Right ventricle myocardium superior (tissue), 1 donor: ENCODE results near the gene ANO1. TPM values are rescaled to one million over a fixed set of nuclear protein-coding genes. Genes with fewer than 3 reads are reported as not detected.
"Not testable (repeated sequence)": the region's sequence is repeated elsewhere in the genome, so short reads cannot be mapped to it uniquely, and the experiment has no call there.

ENCODE experiments used
- ATAC-seq: fragments of 200-7000 bp; cut with Tn5 transposase; one replicate; pipeline ENCODE4 v1.9.1; 2020; ENCODE audit warnings: mild to moderate bottlenecking; ENCODE audit not compliant: poor library complexity
- DNase-seq: peaks from one replicate; pipeline ENCODE4 v3.0.0-alpha.2; 2020
- intact Hi-C: fragments of 100-400 bp; cut with DNase I; formaldehyde crosslinking; loops from one replicate; pipeline ENCODE4 v1.11.2; 2022
- total RNA-seq: library from RNA; stranded (reverse); fragmentation: NEBNext Ultra II Directional; extraction: Animal tissue kit (Norgen Biotek cat#: 25700); gene quantifications from one replicate; pipeline ENCODE4 v1.2.1, GENCODE V29; 2021
- donor health status: DM: no; HTN: yes; CAD: no; lungs with severe emphysema.

The ANO1 gene
- total RNA-seq, 1 donor from 2014 or later: 6.2 TPM

DNA sequence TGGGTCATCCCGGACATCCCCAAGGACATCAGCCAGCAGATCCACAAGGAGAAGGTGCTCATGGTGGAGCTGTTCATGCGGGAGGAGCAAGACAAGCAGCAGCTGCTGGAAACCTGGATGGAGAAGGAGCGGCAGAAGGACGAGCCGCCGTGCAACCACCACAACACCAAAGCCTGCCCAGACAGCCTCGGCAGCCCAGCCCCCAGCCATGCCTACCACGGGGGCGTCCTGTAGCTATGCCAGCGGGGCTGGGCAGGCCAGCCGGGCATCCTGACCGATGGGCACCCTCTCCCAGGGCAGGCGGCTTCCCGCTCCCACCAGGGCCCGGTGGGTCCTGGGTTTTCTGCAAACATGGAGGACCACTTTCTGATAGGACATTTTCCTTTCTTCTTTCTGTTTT lies 109.7 kb downstream of the ANO1 start:
- DNase-seq: no peak
- intact Hi-C loops: no loop called here
- ATAC-seq: no peak

- intact Hi-C loops: loop anchor here (2.0 kb wide), 1 partner anchor 271 kb away; no protein-coding TSS in a partner anchor
- ATAC-seq: no peak
- DNase-seq: no peak
Measured at GRCh38 chr11:70189622-70190021, 111.5 kb downstream of the ANO1 start.

DNA sequence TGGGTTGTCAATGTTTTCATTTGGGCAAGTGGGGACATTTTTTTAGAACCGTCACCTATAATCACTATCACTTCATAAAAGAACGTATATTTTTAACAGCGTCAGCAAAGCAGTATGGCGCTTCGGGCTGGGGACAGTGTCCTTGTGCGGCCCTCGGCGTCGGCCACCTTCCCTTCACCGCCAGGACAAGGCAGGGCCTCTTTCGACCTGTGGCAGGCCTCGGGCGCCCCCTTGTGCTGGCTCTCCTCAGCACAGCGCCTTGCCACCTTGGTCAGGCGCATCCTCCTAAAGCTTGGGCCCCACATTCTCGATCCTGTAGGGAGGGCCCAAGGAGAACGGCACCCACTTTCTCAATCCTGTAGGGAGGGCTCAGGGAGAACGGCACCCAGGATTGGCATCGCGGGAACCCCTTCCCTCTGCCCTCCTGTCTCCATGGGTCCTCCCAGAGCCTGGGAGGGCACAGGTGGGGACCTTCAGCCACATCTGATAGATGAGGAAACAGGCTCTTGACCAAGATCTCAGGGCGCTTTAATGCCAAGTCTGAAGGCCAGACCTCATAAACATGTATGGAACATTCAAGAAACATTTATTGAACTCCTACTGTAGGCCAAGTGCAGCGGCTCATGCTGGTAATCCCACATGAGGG lies 113.5 kb downstream of the ANO1 start:
- DNase-seq (peak; percentile 89), ATAC-seq (peak; percentile 96)
- intact Hi-C loops: loop anchor here (2.0 kb wide), 1 partner anchor 273 kb away; no protein-coding TSS in a partner anchor

DNA sequence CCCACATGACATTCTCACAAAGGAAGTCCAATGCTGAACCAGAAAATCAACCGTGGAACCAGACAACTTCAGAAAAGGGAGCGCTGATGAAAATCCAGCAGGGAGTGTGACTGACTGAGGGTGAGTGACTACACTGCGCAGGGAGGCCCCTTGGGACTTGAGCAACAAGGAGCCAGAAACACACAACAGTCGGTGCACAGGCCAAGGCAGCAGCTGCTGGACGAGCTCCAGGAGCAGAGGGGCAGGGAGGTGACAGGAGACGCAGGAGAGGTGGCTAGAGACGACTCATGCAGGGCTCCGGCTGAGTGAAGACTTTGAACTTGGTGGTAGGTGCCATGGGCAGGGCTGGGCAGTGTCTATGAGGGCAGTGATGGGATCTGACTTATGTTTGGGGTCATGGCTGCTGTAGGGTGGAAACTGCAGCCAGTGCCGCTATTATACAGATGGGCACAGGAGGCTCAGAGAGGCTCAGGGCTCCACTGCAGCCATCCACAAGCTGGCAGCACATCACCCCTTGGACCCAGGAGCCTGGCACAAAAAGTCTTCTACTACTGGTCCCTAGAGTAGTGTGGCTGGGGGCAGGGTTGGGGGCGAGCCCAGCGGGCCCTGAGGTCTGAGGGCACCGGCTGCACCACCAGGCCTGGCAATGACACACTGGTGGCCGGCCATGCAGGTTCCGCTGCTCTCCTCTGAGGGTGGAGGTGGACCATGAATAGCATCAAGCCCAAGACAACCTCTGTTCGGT lies 114.7 kb downstream of the ANO1 start:
- intact Hi-C loops: no loop called here
- DNase-seq (no peak), ATAC-seq (no peak)

GRCh38 chr11:70193411-70194292 lies 115.5 kb downstream of the ANO1 start:
- DNase-seq: no peak
- intact Hi-C loops: no loop called here
- ATAC-seq: no peak

DNA sequence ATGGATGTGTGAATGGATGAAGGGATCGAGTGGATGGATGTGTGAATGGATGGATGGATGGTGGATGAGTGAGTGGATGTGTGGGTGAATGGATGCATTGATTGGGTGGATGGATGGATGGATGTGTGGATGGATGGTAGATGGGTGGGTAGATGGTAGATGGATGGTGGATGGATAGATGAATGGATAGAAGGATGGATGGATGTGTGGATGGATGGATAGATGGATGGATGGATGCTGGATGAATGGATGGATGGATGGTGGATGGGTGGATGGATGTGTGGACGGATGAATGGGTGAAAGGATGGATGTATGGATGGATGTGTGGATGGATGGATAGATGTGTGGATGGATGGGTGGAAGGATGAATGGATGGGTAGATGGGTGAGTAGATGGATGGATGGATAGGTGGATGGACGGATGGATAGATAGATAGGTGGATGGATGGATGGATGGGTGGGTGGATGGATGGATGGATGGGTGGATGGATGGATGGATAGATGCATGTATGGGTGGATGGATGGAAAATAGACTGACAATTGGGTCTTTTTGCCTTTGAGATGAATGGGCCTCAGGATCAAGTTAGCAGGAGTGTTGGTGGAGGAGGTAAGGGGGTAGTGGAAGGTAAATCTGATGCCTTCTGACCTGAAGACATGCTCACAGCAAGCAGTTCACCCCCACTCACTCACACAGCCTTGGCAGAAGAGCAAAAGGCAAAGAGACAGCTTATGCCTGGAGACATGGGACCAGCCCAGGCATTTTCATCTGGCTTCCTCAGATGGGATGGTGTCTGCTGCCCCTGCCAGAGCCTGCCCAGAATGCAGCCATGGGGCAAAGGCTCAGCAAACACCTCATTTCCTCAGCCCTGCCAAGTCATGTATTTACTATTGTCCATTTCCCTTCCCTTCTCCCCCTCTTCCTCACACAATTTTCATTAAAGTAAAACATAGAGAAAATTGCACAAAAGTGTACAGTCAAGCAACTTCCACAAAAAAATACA lies 117.0 kb downstream of the ANO1 start:
- DNase-seq (no peak), ATAC-seq (no peak)
- intact Hi-C loops: loop anchor here (5.0 kb wide), 1 partner anchor 508 kb away; no protein-coding TSS in a partner anchor

DNA sequence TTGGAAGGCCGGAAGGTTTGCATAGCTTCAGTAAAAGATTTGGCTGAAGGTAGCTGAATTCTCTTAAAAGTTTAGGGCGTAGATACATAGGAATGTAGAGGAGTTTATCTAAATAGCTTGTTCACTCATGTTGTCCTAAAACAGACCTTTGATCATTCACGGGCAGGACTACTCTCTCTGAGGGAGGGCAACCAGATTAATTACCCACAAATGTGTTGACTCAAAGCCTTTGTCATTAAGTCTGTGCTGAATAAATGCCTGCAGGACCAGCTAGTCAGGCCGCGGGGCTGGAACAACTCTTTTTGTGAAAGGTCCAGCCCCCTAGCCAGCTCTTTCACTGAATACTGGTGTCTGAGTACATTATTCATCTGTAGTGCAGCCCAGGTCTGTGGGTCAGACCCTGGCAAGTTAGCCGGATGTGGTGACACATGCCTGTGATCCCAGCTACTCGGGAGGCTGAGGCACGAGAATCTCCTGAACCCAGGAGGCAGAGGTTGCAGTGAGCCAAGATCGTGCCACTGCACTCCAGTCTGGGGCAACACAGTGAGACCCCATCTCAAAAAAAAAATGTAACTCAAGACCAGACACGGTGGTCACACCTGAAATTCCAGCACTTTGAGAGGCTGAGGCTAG lies 122.2 kb downstream of the ANO1 start:
- DNase-seq (no peak), ATAC-seq (no peak)
- intact Hi-C loops: no loop called here

DNA sequence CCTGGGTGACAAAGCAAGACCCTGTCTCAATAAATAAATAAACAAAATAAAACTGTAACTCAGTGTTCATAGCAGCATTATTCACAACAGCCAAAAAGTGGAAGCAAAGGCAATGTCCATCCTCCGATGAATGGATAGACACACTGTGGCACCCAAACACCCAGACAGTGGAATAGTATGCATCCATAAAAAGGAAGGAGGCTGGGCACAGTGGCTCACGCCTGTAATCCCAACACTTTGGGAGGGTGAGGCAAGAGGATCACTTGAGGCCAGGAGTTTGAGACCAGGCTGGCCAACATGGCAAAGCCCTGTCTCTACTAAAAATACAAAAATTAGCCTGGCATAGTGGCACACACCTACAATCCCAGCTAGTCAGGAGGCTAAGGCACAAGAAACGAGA lies 122.9 kb downstream of the ANO1 start:
- intact Hi-C loops, DNase-seq, ATAC-seq: not testable (repeated sequence)

- intact Hi-C loops: no loop called here
- DNase-seq (no peak), ATAC-seq (no peak)
Measured at GRCh38 chr11:70201882-70202861, 124.1 kb downstream of the ANO1 start.

DNA sequence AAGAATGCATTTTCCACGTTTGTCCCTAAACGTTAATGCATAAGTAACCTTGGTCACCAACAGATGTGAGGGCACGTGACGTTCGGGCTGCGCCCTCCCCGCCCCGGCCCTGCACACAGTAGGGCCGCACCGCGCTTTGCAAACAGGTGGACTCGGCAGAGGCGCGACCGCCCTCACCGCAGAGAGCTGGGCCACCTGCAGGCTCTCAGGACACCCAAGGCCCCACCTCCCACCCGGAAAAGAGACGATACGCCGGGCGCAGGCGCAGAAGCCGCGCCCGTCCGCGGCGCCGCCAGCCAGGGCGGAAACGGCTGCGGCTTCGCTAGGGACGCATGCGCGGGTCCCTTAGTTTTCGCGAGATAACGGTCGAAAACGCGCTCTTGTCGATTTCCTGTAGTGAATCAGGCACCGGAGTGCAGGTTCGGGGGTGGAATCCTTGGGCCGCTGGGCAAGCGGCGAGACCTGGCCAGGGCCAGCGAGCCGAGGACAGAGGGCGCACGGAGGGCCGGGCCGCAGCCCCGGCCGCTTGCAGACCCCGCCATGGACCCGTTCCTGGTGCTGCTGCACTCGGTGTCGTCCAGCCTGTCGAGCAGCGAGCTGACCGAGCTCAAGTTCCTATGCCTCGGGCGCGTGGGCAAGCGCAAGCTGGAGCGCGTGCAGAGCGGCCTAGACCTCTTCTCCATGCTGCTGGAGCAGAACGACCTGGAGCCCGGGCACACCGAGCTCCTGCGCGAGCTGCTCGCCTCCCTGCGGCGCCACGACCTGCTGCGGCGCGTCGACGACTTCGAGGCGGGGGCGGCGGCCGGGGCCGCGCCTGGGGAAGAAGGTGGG lies 125.0 kb downstream of the ANO1 start, which contains the start of gene FADD:
TSS of gene FADD (plus strand) at position 377 of the 831 bp plus-strand sequence. CDS start at position 541, 164 bp downstream.
- DNase-seq (peak; percentile 93), ATAC-seq (peak; percentile 93)
- intact Hi-C loops: no loop called here

GRCh38 chr11:70203751-70204465 lies 125.8 kb downstream of the ANO1 start:
- intact Hi-C loops: no loop called here
- ATAC-seq (peak; percentile 26), DNase-seq (no peak)

GRCh38 chr11:70204466-70204799 lies 126.3 kb downstream of the ANO1 start:
- ATAC-seq: no peak
- no peak for DNase-seq
- intact Hi-C loops: no loop called here

DNA sequence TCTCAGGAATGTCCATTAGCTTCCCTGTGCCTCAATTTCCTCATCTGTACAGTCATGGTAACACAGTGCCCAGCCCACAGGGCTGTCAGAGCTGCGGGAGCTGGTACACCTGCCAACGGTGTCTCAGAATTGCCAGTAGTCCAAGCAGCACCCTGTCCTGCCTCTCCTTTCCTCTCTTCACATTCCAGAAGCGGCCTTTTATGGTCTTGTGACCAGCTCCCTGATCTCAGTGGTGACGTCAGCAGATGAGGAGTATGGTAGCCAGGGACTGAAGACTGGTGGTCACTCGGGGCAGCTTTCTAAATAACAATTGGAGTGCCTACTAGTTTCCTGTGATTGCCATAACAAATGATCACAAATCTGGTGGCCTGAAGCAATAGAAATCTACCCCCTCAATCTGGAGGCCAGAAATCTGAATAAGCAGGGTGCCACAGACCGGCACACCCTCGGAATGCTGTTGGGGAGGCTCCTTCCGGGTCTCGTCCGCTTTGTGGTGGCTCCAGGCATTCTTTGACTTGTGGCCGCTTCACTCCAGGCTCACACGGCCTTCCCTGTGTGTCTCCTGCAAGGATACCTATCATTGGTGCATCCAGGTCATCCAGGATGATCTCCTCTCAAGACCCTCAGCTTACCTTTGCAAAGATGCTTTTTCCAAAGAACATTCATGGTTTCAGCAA lies 127.1 kb downstream of the ANO1 start:
- no peak for ATAC-seq
- no peak for DNase-seq
- intact Hi-C loops: no loop called here

DNA sequence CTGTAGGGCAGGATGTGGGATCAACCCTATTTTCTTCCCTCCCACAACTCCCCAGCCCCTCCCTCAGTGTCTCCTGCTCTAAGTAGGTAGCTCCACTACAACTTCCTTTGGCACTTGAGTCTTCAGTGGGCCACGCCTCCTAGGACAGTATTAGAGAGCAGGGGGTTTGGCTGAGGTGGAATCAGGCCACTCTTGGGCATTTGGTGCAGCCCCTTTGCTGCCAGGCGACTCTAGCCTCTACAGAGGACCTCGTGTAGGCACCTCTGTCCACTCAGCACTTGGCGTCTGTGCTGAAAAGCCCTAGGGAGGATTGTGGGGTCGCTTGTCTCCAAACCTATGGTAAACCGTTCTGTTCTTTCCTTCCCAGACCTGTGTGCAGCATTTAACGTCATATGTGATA lies 127.6 kb downstream of the ANO1 start:
- no peak for DNase-seq
- intact Hi-C loops: no loop called here
- no peak for ATAC-seq
